GM13977 (cell line): Measurements from ENCODE around the gene MAP7D3.
"Not testable (repeated sequence)": the region's sequence is repeated elsewhere in the genome, so short reads cannot be mapped to it uniquely, and the experiment has no call there.

Experiments used
- DNase-seq: peaks from one replicate; pipeline ENCODE4 v3.0.0; 2012; ENCODE audit warnings: low spot score
- CTCF ChIP-seq: IDR thresholded peaks from 2 replicates; pipeline ENCODE4 v1.5.1; 2012; ENCODE audit warnings: mild to moderate bottlenecking, control low read depth; ENCODE audit not compliant: insufficient read depth; ENCODE audit errors: extremely low read depth, missing control alignments
- in situ Hi-C: fragments of 300-500 bp; cut with MboI; formaldehyde crosslinking; loops from one replicate; pipeline ENCODE4 v1.12.0; 2022; ENCODE audit warnings: low sequenced_read_pairs, low pct_unique_long_range_greater_than_20kb, mixed read lengths, inconsistent platforms; ENCODE audit not compliant: unreplicated experiment

Gene MAP7D3

GRCh38 chrX:136256026-136256425, 4.8 kb upstream of the MAP7D3 start:
- in situ Hi-C loops, result loop anchor here (25.0 kb wide), 1 partner anchor 219 kb away; no protein-coding TSS in a partner anchor
- TF ChIP-seq CTCF, result no peak
- DNase-seq, result no peak

- no peak for TF ChIP-seq CTCF
- DNase-seq, result no peak
- in situ Hi-C loops, result loop anchor here (25.0 kb wide), 1 partner anchor 218 kb away; no protein-coding TSS in a partner anchor
These were observed 4.3 kb upstream of the MAP7D3 start for GRCh38 chrX:136255541-136255940.

GRCh38 chrX:136250191-136251040, 784 bp downstream of the MAP7D3 start:
- in situ Hi-C loops, result loop anchor here (25.0 kb wide), 1 partner anchor 213 kb away; no protein-coding TSS in a partner anchor
- no peak for TF ChIP-seq CTCF
- DNase-seq, result peak; percentile 51

- in situ Hi-C loops, result no loop called here
- no peak for TF ChIP-seq CTCF
- DNase-seq, result no peak
These were observed 5.0 kb downstream of the MAP7D3 start for GRCh38 chrX:136246201-136246600.

- DNase-seq, in situ Hi-C loops: not testable (repeated sequence)
These were observed 13.4 kb downstream of the MAP7D3 start for GRCh38 chrX:136237849-136238248.

- in situ Hi-C loops, result no loop called here
- DNase-seq, result no peak
- TF ChIP-seq CTCF, result no peak
These were observed 14.1 kb downstream of the MAP7D3 start for GRCh38 chrX:136237074-136237473.

- DNase-seq, result no peak
- in situ Hi-C loops, result no loop called here
- no peak for TF ChIP-seq CTCF
These were observed 22.4 kb downstream of the MAP7D3 start for GRCh38 chrX:136228839-136229207.
